ENCODE results near the gene MAGI1. TPM values are rescaled to one million over a fixed set of nuclear protein-coding genes. Genes with fewer than 3 reads are reported as not detected.

MAGI1 gene
- total and polyA plus RNA-seq, 2 donors (not counting 1 experiment from before 2014, with no cell fraction given): 15.7 to 23.7 TPM

DNA sequence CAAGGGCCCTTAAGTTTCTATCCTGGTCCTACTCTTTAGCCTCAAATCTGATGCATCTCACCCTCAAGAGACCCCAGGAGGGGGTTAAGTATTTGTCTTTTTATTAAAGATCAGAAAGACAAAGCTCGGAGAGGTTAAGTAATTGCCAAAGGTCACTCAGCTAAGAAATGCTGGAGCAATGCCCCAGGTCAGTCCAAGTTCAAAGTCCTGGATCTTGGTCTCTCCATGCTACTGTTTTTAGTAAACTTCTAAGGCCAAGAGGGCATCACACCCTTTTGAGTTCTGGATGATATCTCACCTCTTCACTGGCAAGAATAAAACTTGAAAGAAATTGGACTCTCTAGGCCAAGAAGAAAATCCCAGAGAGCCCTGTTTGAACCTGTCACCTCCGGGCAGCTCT lies 488.6 kb downstream of the MAGI1 start:
- Histone ChIP-seq H3K4me1 (ENCODE audit: control insufficient read depth, extremely low read depth, insufficient read depth, low read length) (peaks cover 2% of the 10 kb centered on the region), H3K27ac (ENCODE audit: insufficient read depth, low read length) (no peak overlapping the region), H4K20me1 (ENCODE audit: control insufficient read depth, extremely low read depth, insufficient read depth, low read length) (no peaks in the 10 kb centered on the region), H3K4me3 (replicated peaks in 1 of 4; ENCODE audit: control extremely low read depth in 1 of 4, insufficient read depth in 1 of 4, low read depth in 3 of 4, low read length in 4 of 4) (no peak overlapping the region), H3K79me2 (ENCODE audit: control insufficient read depth, insufficient read depth, low read length) (no peaks in the 10 kb centered on the region), H3K4me2 (ENCODE audit: extremely low read depth, insufficient read depth, low read length) (no peak overlapping the region), H3K36me3 (ENCODE audit: control insufficient read depth, insufficient read depth, low read length) (no peaks in the 10 kb centered on the region), H3K9ac (ENCODE audit: insufficient read depth, low read length) (no peak overlapping the region), H3K9me3 (ENCODE audit: control insufficient read depth, insufficient read depth, low read depth, low read length) (no peaks in the 10 kb centered on the region), H2AFZ (ENCODE audit: low read length) (no peak overlapping the region), H3K27me3 (ENCODE audit: control insufficient read depth, insufficient read depth, low read length) (no peaks in the 10 kb centered on the region)
- DNase-seq (ENCODE audit: low read depth in 2 of 2): no peak
- TF ChIP-seq EZH2 (IDR thresholded peaks at IDR 0.05; ENCODE audit: low read length, missing control alignments): no peak
- TF ChIP-seq, protein P1, sequence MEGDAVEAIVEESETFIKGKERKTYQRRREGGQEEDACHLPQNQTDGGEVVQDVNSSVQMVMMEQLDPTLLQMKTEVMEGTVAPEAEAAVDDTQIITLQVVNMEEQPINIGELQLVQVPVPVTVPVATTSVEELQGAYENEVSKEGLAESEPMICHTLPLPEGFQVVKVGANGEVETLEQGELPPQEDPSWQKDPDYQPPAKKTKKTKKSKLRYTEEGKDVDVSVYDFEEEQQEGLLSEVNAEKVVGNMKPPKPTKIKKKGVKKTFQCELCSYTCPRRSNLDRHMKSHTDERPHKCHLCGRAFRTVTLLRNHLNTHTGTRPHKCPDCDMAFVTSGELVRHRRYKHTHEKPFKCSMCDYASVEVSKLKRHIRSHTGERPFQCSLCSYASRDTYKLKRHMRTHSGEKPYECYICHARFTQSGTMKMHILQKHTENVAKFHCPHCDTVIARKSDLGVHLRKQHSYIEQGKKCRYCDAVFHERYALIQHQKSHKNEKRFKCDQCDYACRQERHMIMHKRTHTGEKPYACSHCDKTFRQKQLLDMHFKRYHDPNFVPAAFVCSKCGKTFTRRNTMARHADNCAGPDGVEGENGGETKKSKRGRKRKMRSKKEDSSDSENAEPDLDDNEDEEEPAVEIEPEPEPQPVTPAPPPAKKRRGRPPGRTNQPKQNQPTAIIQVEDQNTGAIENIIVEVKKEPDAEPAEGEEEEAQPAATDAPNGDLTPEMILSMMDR (conservative IDR thresholded peaks at IDR 0.05 in 1 of 2, IDR thresholded peaks at IDR 0.05 in 1 of 2; ENCODE audit: low read depth in 1 of 2, low read length in 2 of 2): no peak

GRCh38 chr3:65549626-65549959 lies 489.1 kb downstream of the MAGI1 start:
- Histone ChIP-seq H2AFZ (ENCODE audit: low read length) (no peak overlapping the region), H3K4me1 (ENCODE audit: control insufficient read depth, extremely low read depth, insufficient read depth, low read length) (peaks cover 2% of the 10 kb centered on the region), H3K9me3 (ENCODE audit: control insufficient read depth, insufficient read depth, low read depth, low read length) (no peaks in the 10 kb centered on the region), H3K4me2 (ENCODE audit: extremely low read depth, insufficient read depth, low read length) (peak overlapping the region; percentile 85), H3K4me3 (replicated peaks in 1 of 4; ENCODE audit: control extremely low read depth in 1 of 4, insufficient read depth in 1 of 4, low read depth in 3 of 4, low read length in 4 of 4) (peak overlapping the region; percentile 38 to 58 (median 49)), H3K27ac (ENCODE audit: insufficient read depth, low read length) (no peak overlapping the region), H3K36me3 (ENCODE audit: control insufficient read depth, insufficient read depth, low read length) (no peaks in the 10 kb centered on the region), H3K9ac (ENCODE audit: insufficient read depth, low read length) (no peak overlapping the region), H3K27me3 (ENCODE audit: control insufficient read depth, insufficient read depth, low read length) (no peaks in the 10 kb centered on the region), H4K20me1 (ENCODE audit: control insufficient read depth, extremely low read depth, insufficient read depth, low read length) (no peaks in the 10 kb centered on the region), H3K79me2 (ENCODE audit: control insufficient read depth, insufficient read depth, low read length) (no peaks in the 10 kb centered on the region)
- DNase-seq (ENCODE audit: low read depth in 2 of 2): no peak
- TF ChIP-seq, protein P1 (conservative IDR thresholded peaks at IDR 0.05 in 1 of 2, IDR thresholded peaks at IDR 0.05 in 1 of 2; ENCODE audit: low read depth in 1 of 2, low read length in 2 of 2): no peak
- no peak for TF ChIP-seq EZH2 (IDR thresholded peaks at IDR 0.05; ENCODE audit: low read length, missing control alignments)

GRCh38 chr3:65548848-65549625 lies 489.7 kb downstream of the MAGI1 start:
- no peaks in the 10 kb centered on the region for H3K27me3 ChIP-seq (ENCODE audit: control insufficient read depth, insufficient read depth, low read length)
- H2AFZ ChIP-seq (ENCODE audit: low read length): no peak overlapping the region
- peak; percentile 10 to 33 for DNase-seq (ENCODE audit: low read depth in 2 of 2)
- no peaks in the 10 kb centered on the region for H3K36me3 ChIP-seq (ENCODE audit: control insufficient read depth, insufficient read depth, low read length)
- peaks cover 2% of the 10 kb centered on the region for H3K4me1 ChIP-seq (ENCODE audit: control insufficient read depth, extremely low read depth, insufficient read depth, low read length)
- no peak for TF ChIP-seq EZH2 (IDR thresholded peaks at IDR 0.05; ENCODE audit: low read length, missing control alignments)
- TF ChIP-seq, protein P1 (conservative IDR thresholded peaks at IDR 0.05 in 1 of 2, IDR thresholded peaks at IDR 0.05 in 1 of 2; ENCODE audit: low read depth in 1 of 2, low read length in 2 of 2): no peak
- H3K79me2 ChIP-seq (ENCODE audit: control insufficient read depth, insufficient read depth, low read length): no peaks in the 10 kb centered on the region
- H3K9me3 ChIP-seq (ENCODE audit: control insufficient read depth, insufficient read depth, low read depth, low read length): no peaks in the 10 kb centered on the region
- no peak overlapping the region for H3K27ac ChIP-seq (ENCODE audit: insufficient read depth, low read length)
- H3K4me3 ChIP-seq (replicated peaks in 1 of 4; ENCODE audit: control extremely low read depth in 1 of 4, insufficient read depth in 1 of 4, low read depth in 3 of 4, low read length in 4 of 4): peak overlapping the region; percentile 38 to 58 (median 49)
- H3K4me2 ChIP-seq (ENCODE audit: extremely low read depth, insufficient read depth, low read length): peak overlapping the region; percentile 85
- H4K20me1 ChIP-seq (ENCODE audit: control insufficient read depth, extremely low read depth, insufficient read depth, low read length): no peaks in the 10 kb centered on the region
- no peak overlapping the region for H3K9ac ChIP-seq (ENCODE audit: insufficient read depth, low read length)
